IPS-NIHi7 (cell line): ENCODE measurements around the gene C15orf61.

ENCODE experiments used
- DNase-seq: peaks from one replicate; pipeline ENCODE4 v3.0.0; 2012; ENCODE audit warnings: mixed read lengths; ENCODE audit errors: extremely low spot score

C15orf61 gene

GRCh38 chr15:67549736-67550135 is 28.8 kb downstream of the C15orf61 start:
- no peak for DNase-seq

GRCh38 chr15:67550522-67550921 is 29.6 kb downstream of the C15orf61 start:
- DNase-seq = no peak

- no peak for DNase-seq
These were observed 30.3 kb downstream of the C15orf61 start for GRCh38 chr15:67551207-67551743.

GRCh38 chr15:67554580-67554979 is 33.6 kb downstream of the C15orf61 start:
- DNase-seq = no peak

- DNase-seq = no peak
These were observed 36.1 kb downstream of the C15orf61 start for GRCh38 chr15:67556976-67557570.

GRCh38 chr15:67558502-67558901 is 37.6 kb downstream of the C15orf61 start:
- DNase-seq = peak; percentile 44

- DNase-seq = no peak
These were observed 38.2 kb downstream of the C15orf61 start for GRCh38 chr15:67559158-67559557.

- no peak for DNase-seq
These were observed 38.6 kb downstream of the C15orf61 start for GRCh38 chr15:67559576-67559975.

GRCh38 chr15:67560320-67560719 is 39.4 kb downstream of the C15orf61 start:
- no peak for DNase-seq

GRCh38 chr15:67563092-67563491 is 42.2 kb downstream of the C15orf61 start:
- no peak for DNase-seq

- DNase-seq = no peak
These were observed 43.4 kb downstream of the C15orf61 start for GRCh38 chr15:67564021-67564967.

GRCh38 chr15:67564968-67565345 is 44.0 kb downstream of the C15orf61 start:
- DNase-seq = no peak

- DNase-seq = no peak
These were observed 48.7 kb downstream of the C15orf61 start for GRCh38 chr15:67569668-67570067.

GRCh38 chr15:67570875-67571647 is 50.1 kb downstream of the C15orf61 start:
- DNase-seq = no peak

- peak; percentile 18 for DNase-seq
These were observed 50.9 kb downstream of the C15orf61 start for GRCh38 chr15:67571648-67572415.

- DNase-seq = no peak
These were observed 52.3 kb downstream of the C15orf61 start for GRCh38 chr15:67573194-67573593.

- peak; percentile 26 for DNase-seq
These were observed 54.1 kb downstream of the C15orf61 start for GRCh38 chr15:67575039-67575502.

- no peak for DNase-seq
These were observed 57.2 kb downstream of the C15orf61 start for GRCh38 chr15:67578020-67578600.

- no peak for DNase-seq
These were observed 58.2 kb downstream of the C15orf61 start for GRCh38 chr15:67579164-67579563.
